HG03159 (cell line): ENCODE measurements around the gene CACNA1F.
A peak's percentile ranks its signal among the peaks of the same experiment; 100 is the strongest.

Experiments
- ATAC-seq: cut with Tn5 transposase; IDR thresholded peaks from one replicate; pipeline ENCODE4 v1.9.1; 2021; ENCODE audit warnings: mild to moderate bottlenecking, moderate library complexity; ENCODE audit not compliant: unreplicated experiment

The CACNA1F gene

GRCh38 chrX:49233176-49233575 is at the start of gene CACNA1F:
Gene CACNA1F (minus strand): TSS chrX:49233340. CDS start chrX:49233309, 31 bp downstream.
- ATAC-seq: no peak

GRCh38 chrX:49282647-49283011 is 49.5 kb upstream of the CACNA1F start:
- no peak for ATAC-seq

GRCh38 chrX:49278081-49278480 is 44.9 kb upstream of the CACNA1F start:
- ATAC-seq: no peak

GRCh38 chrX:49277535-49277830 is 44.3 kb upstream of the CACNA1F start:
- no peak for ATAC-seq

- ATAC-seq: no peak
Observed at GRCh38 chrX:49276671-49277534, 43.8 kb upstream of the CACNA1F start.

- no peak for ATAC-seq
Observed at GRCh38 chrX:49276207-49276606, 43.1 kb upstream of the CACNA1F start.

- ATAC-seq: no peak
Observed at GRCh38 chrX:49273181-49273727, 40.1 kb upstream of the CACNA1F start.

GRCh38 chrX:49272421-49272820 is 39.3 kb upstream of the CACNA1F start:
- ATAC-seq: no peak

GRCh38 chrX:49271341-49271740 is 38.2 kb upstream of the CACNA1F start:
- ATAC-seq: no peak

- ATAC-seq: no peak
Observed at GRCh38 chrX:49270249-49270921, 37.2 kb upstream of the CACNA1F start.

- ATAC-seq: peak; percentile 15
Observed at GRCh38 chrX:49269767-49270248, 36.7 kb upstream of the CACNA1F start, which contains the start of gene PPP1R3F. Gene PPP1R3F (plus strand): TSS chrX:49269793. CDS start chrX:49269870, 77 bp downstream.

- ATAC-seq: peak; percentile 83
Observed at GRCh38 chrX:49269010-49269766, 36.0 kb upstream of the CACNA1F start.

GRCh38 chrX:49268702-49269009 is 35.5 kb upstream of the CACNA1F start:
- ATAC-seq: no peak

- no peak for ATAC-seq
Observed at GRCh38 chrX:49266523-49267445, 33.6 kb upstream of the CACNA1F start.

- no peak for ATAC-seq
Observed at GRCh38 chrX:49264460-49264859, 31.3 kb upstream of the CACNA1F start, which contains the start of gene FOXP3. Gene FOXP3 (minus strand): TSS chrX:49264710. CDS start chrX:49258505, 6,205 bp downstream.

GRCh38 chrX:49263631-49264030 is 30.5 kb upstream of the CACNA1F start:
- no peak for ATAC-seq

- no peak for ATAC-seq
Observed at GRCh38 chrX:49262603-49263002, 29.5 kb upstream of the CACNA1F start.

- ATAC-seq: no peak
Observed at GRCh38 chrX:49260221-49260985, 27.3 kb upstream of the CACNA1F start.

- no peak for ATAC-seq
Observed at GRCh38 chrX:49258749-49259124, 25.6 kb upstream of the CACNA1F start.
